Measurements from ENCODE around the gene NTN1.

The NTN1 gene

DNA sequence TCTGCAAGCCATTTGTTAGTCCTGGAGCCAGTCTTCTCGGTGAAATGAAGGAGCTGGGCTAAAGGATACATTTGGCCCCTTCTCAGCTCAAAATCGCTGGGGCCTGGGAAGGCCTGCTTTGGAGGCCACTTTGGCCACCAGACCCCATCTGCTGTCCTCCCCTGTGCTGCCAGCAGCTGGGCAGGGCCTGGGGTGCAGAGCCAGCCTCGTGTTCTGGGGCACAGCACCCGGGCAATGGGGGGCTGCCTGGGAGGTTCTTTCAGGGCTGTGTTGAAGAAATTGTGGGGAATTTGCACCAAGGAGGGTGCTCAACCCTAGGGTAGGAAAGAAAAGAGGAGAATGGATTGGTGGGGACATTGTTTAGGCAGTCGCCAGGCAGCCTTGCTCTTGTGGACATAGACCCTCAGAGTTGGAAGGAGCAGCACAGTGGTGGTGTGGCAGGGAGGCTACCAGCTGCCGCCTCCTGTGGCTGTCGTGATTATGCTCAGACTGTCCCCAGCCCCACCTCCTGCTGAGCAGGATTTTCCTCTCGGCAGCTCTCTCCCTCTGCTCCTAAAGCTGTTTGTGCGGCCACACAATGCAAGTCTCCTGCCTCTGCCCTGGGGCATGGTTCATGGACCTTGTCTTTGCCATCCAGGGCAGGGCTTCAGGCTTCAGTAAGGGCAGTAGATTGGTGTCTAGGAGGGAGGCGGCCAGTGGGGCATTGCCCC is 174.8 kb downstream of the NTN1 start:
- DNase-seq (ENCODE audit: low read depth), result no peak

DNA sequence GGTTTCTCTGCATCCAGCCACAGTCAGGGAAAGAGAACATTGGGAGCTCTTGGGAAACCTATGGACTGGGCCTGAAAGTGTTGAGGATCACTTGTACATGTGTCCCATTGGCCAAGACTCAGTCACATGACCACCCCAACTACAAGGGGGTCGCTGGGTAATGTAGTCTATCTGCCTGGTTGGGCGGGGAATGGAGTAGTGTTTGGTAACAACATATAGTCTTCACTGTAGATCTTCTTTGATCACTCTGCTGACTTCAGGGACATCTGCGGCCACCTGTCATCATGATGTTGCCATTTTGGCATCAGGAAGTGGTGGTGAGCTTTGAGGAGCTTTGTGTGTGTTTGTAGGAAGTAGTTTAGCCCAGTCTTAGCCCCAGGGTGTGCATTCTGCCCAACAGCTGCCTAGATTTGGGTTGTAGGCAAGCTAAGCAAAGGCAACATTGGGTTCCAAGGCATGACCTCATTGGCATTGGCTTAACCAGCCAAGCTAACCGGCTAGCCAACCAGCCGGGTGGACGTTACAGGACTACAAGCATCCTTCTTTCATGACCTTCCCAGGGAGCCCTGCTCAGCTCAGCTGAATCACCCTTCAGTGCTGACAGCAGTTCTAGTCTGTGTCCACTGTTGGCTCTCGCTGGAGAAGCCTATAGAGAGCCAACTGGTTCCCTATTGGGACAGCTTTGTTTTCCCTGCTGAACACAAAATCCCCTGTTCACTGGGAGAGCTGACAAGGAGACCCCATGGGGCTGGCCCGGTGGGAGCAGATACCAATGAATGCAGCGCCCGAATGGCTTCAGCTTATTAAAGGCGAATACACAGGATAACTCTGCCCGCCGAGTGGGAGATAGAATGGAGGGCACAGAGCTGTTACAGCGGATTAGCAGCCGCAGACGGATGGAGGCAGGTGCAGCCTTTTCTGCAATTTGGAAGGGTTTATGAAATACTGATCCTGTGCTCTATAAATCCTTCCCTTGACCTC is 178.6 kb downstream of the NTN1 start:
- no peak for DNase-seq (ENCODE audit: low read depth)

DNA sequence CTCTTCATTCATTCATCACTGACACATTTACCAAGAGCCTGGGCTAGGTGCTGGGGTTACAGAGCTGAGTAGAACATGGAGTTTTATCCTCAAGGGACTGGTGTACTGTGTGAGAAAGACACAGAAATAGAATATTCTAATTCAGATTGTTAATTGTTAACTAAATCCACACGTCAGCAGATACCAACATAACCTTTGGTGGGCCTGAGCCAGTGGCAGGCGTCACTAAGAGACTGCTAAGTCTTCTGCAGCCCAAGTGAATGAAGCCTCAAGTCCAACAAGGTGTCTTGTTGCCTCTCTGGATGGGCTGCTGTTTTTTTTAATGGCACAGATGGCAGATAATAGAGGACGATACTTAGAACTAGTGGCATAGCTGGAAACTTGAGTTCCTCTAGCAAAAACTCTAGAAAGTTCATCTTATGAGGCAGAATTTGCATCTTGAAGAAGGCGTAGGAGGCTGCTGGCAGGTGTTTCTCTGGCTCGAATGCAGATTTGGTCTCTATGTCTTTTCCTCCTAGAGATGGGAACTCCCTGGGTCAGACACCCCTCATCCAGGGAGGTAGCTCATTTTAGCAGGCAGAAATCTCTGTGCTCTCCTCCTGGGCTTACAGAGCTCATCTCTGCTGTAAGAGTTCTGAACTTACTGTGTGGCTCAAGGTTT is 179.5 kb downstream of the NTN1 start:
- DNase-seq (ENCODE audit: low read depth), result no peak

DNA sequence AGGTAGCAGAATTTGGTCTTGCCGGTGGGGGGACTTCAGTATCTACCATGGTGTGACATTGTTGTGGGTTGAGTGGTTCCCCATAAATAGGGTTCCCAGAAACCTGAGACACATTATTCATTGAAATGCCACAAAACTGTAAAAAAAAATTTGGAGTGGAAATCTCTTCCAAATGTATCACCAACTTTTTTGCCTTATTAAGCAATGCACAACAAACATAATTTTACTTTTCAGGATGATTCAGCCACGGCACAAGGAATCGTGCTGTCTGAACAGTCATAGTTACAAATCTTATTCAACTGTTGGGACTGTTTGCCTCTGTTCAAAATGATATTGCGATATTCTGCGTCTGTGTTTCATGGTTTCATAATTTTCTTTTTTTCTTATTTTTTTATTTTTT is 181.2 kb downstream of the NTN1 start:
- peak; percentile 5 for DNase-seq (ENCODE audit: low read depth)

DNA sequence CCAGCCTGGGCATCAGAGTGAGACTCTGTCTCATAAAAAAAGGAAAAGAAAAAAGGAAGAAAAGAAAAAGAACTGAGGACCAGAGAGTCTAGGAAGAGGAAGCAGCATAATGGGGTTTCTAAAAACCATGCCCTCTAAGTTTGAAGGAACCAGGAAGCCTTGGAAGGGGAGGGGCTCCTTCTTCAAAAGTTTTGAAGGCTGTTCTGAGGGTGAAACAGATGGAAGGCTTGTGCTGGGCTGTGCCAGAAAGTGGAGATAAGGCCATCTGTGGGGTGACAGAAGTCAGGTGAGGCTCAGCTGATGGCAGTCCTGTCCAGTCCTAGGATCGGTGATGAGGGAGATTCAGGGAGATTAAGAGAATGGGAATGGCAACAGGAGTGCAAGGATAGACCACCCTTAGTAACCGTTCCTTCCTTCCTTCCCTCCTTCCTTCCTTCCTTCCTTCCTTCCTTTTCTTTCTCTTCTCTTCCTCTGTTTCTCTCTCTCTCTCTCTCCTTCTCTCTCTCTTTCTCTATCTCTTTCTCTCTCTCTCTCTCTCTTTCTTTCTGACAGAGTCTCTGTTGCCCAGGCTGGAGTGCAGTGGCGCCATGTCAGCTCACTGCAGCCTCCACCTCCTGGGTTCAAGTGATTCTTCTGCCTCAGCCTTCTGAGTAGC is 182.6 kb downstream of the NTN1 start:
- no peak for DNase-seq (ENCODE audit: low read depth)

DNA sequence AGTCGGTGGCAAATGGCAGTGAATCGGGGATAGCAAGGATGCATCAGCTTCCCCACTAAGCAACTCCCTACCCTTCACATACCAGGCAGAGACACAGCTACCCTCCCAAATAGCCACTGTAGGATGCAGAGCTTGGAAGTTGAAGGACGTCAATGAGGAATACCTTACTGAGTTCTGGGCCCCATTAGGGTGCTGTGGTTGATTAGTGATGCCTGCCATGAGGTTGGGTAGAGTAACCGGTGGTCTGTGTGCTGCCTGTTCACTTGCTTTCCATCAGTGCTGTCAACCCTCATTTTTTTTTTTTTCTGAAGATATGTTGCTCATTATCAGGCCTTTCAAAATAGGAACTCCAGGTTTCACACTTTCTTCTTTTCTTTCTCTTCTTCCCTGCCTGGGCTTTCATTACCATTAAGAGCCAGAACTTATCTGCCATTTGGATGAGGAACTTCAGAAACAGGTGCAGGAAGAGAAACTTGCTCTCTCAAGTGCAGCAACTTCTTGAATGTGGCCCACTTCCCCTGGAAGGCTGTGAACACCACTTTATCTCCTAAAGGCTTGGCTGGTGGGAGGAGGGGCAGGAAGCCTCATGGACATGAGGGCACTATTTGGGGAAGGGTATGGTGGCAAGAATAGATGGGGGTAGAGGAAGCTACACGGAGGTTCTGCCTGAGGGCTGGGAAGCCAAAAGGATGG is 183.5 kb downstream of the NTN1 start:
- no peak for DNase-seq (ENCODE audit: low read depth)

DNA sequence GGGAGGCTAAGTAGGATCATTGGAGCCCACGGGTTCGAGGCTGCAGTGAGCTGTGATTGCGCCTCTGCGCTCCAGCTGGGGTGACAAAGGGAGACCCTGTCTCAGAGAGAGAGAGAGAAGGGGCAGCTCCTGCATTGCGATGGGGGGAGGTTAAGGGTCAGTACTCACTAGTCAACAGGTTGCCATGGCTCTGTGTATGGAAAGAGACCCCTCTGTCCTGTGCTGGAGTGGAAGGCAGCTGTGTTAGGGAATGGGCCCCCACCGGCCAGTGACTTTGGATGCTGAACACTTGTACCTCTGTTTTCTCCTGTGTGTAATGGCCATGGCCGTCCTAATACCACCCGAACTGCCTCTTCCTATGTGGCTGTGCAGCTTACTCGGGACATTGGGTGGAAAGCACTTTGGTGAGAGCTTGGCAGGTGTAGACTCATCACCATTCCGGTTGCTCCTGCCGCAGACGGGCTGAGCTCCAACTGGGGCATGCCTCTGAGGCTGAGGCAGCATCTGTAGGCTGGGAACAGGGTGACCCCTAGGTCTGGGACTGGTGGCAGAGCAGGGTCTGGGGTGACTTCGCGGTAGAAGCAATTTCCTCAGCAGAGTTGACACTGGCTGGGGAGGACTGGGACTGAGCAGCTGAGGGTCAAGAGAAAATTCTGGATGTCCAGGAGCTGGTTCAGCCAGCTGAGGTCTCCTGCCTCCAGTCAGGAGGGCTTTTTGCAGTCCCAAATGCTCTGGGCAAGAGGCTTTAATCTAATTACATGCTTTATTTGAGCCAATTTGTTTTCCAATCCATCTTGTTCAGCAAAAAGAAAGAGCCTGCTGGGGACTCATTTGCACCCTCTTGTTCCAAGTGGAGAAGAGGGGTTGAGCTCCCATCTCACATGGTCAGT is 184.5 kb downstream of the NTN1 start:
- DNase-seq (ENCODE audit: low read depth), result no peak

DNA sequence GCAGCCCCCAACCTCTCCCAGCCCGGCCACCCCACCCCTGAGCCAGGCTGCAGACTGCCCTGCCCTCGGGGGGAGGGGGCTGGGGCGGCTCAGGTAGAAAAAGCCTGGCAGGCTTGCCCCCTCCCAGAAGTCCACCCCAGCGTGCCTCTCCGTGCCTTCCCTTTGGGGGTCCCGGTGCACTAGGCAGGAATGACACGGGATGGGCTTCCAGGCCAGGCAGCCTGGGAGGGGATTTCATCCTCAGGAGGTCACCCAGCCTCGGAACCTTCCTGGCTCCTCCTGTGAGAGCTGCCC is 185.0 kb downstream of the NTN1 start:
- no peak for DNase-seq (ENCODE audit: low read depth)

DNA sequence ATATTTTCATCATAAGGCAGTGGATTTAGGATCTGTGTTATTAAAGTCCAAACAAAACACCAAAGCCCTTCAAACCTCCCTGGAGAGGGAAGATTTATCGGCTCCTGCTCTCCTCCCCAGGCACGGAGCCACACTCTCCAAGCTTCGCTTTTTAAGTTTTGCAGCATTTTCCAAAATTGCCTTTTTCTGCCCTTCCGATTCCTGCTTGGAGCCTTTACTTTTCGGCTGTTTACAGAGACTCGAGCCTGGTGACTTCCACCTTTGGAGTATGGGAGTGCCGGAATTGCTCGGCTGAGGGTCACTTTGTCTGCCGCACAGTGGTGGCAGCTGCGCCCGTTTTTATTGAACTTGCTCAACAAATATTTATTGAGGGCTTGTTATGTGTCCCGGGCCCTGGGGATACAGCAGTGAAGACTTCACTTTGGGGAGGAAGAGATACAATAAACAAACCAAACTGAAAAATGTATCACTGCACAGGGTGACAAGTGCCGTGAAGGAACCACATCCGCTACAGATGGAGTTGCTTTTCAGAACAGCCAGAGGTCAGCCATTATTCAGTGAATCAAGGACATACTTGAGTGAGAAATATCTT is 185.5 kb downstream of the NTN1 start:
- no peak for DNase-seq (ENCODE audit: low read depth)

DNA sequence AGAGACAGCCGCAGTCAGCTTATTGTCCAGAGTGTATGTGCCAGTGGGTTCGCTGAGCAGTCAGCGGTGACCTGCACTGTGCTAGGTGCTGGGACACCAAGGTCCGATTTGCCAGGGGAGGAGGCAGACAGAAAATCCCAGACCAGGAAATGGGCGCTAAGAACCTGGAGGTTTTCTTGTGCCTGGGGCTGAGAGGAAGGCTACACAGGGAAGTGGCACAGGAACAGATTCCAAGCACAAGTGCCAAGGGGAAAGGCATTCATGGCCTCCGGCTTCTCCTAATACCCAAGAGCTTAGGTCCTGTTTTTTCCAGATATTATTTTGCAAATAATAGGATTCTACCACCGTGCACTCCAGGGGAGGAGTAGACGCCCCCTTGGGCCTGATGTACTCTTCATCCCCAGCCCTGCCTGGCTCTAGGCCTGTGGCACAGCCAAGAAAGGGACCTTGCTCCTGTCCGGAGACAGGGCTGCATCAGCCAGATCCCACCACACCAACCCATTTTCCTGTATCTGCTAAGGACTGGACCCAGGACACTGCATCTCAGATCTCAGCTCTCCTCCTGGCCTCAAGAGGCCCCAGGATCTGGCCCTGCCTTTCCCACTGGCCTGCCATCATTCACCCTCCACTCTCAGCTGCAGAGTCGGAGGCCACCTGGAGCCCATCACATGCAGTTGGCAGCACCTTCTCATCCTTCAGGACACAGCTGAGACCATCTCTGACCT is 187.2 kb downstream of the NTN1 start:
- no peak for DNase-seq (ENCODE audit: low read depth)

DNA sequence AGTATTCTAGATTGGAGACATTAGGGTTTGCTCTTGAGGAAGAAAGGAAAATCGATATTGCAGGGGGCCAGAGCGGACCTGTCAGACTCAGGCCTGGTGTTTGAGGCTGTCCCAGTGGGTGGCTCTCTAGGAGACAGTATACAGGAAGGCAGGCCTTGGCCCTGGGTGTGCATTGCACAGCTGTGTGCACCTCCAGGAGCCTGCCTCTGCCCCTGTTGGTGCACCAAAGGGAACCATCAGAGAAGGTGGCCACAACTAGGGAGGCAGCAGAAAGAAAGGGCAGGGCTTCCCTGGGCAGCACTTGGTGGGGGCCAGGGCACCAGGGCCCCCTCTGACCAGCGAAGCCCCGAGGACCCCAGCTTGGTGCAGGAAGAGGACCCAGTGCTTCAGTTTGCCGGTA is 188.0 kb downstream of the NTN1 start:
- DNase-seq (ENCODE audit: low read depth), result no peak

DNA sequence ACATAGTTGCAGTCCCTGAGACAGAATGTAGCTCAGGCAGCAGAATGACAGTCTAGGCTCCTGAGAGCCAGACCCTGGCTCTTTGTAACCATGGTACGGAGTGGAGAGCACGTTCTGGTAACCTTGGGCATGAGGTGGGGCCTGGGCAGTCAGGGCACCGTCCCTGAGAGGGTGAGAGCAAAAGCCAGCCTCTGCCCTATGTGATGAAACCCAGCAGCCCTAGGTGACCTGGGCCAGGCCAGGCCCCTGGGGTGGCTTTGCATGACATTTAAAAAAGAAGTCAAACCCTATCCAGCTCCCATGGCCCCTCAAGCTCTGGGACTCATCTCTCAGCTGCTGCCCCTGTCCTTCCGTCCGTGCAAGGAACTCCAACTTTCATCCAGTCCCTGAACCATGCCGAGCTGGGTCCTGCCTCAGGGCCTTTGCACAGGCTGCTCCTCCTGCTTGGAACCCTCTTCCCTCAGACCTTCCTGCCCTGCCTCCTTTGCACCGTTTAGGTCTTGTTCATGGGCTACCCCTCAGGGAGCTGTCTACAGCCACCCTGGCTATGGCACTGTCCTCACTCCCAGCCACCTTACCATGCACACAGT is 188.6 kb downstream of the NTN1 start:
- no peak for DNase-seq (ENCODE audit: low read depth)

DNA sequence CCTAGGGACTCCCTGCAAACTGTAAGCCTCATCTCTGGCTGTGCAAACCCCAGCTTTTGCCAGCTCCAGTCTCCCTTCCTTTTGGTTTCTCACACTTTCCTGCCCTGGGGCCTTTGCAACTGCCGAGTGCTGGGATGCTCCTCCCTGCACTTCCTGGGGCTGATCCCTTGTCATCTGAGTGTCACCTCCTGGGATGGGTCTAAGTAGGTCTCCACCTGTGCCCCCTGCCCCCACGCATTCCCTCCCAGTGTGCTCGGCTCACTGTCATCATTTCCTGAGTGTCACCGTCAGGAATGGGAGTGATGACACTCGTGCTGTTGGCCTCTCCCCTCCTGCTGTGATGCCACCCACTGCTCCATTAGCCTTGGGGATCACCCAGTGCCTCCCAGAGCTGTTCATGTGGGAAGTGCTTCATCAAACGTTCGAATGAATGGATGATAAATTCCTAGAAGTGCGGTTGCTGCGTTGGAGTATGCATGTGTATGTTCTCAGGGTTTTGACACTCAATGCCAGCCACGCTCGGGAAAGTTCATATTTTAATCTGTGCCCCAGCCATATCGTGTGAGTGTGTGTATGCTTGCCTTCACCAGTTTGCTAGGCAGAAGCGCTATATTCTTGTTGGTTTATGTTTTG is 189.9 kb downstream of the NTN1 start:
- no peak for DNase-seq (ENCODE audit: low read depth)

DNA sequence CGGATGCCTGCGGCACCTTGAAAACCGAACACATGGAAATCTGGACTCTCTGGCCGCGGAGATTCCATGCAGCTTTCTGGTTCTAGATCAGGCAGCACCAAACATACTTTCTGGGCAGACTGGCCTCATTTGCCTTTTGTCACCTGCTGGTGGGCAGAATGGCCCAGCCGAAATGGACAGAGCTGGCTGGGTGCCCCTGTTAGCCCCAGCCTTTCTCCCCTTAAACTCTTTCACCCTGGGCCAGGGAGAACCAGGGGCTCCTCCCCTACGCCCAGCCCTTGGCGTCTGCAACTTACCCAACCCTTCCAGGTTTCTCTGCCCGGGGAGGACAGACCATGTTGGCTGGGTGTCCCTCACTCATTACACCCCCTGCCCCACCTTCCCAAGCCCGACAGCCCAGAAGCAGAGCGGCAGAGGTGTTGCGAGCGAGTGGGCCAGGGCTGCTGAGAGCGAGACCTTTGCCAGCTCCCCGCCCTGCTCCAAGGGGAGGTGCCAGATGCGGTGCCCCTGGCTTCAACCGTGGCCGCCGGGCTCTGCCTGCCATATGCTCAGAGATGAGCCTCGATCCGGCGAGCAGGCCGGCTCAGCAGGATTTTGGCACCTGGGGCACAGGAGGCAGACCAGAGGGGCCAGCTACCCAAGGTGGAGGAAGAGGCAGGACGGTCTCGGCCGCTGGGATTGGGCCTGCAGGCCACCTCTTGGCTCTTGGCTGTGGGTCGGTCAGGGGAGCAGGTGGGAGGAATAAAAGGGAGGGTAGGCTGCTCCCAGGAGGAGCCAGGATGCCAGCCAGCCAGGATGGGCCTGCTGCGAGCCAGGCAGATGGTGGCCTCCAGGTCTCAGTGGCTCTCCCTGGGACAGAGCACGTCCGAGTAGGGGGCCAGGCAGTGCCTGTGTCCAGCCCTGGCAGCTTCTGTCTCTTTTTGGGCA is 191.3 kb downstream of the NTN1 start:
- no peak for DNase-seq (ENCODE audit: low read depth)

DNA sequence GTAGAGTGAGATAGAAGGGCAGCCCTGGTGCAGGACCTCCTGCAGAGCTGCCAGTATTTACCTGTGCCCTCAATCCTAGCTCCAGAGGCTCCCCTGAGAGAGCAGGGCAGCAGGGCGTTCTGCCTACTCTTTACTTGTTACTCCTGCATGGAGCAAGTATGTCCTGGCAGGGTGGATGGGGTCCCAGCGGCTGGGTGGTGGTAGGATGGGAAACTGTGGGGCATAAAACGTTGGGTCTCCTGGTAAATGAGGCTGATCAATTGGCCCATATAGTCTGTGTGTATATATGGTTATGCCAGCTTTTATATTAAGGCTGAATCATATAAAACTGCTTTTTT is 192.0 kb downstream of the NTN1 start:
- no peak for DNase-seq (ENCODE audit: low read depth)

DNA sequence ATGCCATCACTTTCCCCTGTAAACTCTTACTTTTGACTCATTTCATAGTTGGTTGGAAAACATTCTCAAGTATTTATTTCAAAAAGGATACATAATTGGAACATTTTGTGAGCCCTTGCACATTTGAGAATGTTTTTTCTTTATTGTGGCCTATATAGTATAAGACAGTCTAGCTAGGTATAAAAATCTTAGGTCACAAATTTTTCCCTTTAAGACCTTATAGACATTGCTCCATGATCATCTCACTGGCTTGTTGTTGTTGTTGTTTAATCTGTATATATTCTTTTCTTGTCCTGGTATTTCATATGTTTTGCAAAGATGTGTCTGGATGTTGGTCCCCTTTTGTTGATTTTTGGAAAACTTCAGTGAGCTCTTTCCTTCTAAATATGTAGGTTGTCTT is 194.2 kb downstream of the NTN1 start:
- DNase-seq (ENCODE audit: low read depth), result no peak

DNA sequence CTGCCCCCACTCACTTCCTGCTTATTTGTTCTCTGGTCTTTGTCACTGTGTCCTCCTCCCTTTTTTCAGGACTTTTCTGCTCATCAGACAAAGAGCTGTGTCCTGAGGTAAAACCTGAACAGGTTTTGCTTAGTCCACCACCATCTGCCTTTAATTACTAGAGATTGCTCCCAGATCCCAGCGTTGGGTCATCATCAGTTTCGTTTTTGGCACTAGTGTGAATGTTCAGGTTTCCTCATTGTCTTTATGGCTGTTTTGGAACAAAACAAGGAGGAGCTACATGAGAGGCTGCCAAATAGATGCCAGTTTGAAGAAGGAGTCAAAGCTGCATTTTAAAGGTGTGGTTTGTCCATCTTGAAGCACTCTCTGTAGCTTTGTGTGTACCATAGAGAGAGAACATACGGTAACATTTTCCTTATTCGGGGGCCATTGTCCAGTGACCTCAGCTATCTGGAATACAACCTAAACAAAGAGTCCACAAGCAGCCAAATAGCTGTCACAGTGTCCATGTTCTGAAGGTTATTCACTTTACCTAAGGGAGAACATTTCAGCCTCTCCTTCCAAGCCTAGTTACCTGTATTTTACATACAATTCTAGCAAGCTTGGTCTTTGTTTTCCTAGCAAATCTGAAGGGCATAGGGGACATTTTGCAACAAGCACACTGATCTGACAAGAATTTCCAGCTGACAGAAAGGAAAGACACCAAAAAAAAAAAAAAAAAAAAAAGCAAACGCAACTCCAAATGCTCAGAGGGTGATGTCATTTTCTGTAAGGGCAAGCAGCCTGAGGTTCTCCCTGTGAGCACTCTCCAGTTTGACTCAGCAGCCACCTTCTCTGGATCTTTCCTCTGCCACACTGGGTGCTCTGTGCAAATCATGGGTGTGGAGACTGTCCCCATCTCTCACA is 196.1 kb downstream of the NTN1 start:
- DNase-seq (ENCODE audit: low read depth), result peak; percentile 58

Data from GM04503 (cell line).